ENCODE results near the gene SH3BGRL2.

The SH3BGRL2 gene

DNA sequence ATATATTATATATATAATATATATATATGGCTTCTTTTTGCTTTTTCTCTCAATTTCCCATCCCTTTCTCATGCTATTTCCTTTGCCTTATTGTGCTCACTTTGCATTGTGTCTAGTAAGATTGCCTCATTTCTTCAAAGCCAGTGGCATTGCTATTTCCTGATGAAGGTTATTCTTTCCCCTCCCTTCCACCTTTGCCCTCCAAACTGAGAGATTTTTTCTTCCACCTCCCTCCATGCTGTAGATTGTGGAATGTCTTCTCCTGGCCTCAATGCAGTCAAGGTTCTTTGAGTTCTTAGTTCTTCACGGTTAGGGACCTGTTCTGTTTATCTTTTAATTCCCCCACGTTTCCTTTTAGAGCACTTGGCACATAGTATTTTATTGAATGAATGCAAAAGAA, 17.2 kb downstream of the SH3BGRL2 start (continued):
- TF ChIP-seq ZNF350 (tag by site-specific recombination; IDR thresholded peaks at IDR 0.05) (no peak), GLIS2 (tag by site-specific recombination; IDR thresholded peaks at IDR 0.05) (no peak), SP7 (tag by site-specific recombination; IDR thresholded peaks at IDR 0.05) (no peak)

- H3K9me3 ChIP-seq (ENCODE audit: control insufficient read depth, insufficient read depth, low read depth, low read length), result no peaks in the 10 kb centered on the region
- TF ChIP-seq ZNF335 (tag by site-specific recombination; conservative IDR thresholded peaks at IDR 0.05) (no peak), ZNF768 (tag by site-specific recombination; IDR thresholded peaks at IDR 0.05) (no peak), ZNF157 (tag by site-specific recombination; IDR thresholded peaks at IDR 0.05) (no peak), ZNF571 (tag by site-specific recombination; IDR thresholded peaks at IDR 0.05) (no peak)
- H3K27ac ChIP-seq (ENCODE audit: extremely low read depth, low read depth, low read length), result no peak overlapping the region
- H3K4me1 ChIP-seq (ENCODE audit: control insufficient read depth, insufficient read depth, low read length), result 0 out of 2 replicates have a peak, but pooled peaks cover 7% of the 10 kb centered on the region
- no peaks in the 10 kb centered on the region for H3K36me3 ChIP-seq (ENCODE audit: control insufficient read depth in 2 of 2, insufficient read depth in 1 of 2, low read length in 2 of 2)
- H3K4me3 ChIP-seq (ENCODE audit: low read depth, low read length), result no peak overlapping the region
- ChIA-PET CTCF (interaction anchor here (0.7 to 1.6 kb wide), 5 partner anchors 16 to 219 kb away, joined by 4 to 6 read pairs (median 4); no protein-coding TSS in a partner anchor), POLR2A (interaction anchor here (1.1 kb wide), 1 partner anchor 18 kb away, joined by 3 read pairs; the partner anchor contains the start of gene SH3BGRL2)
These were observed 17.9 kb downstream of the SH3BGRL2 start for GRCh38 chr6:79649016-79649415.

- H3K36me3 ChIP-seq (ENCODE audit: control insufficient read depth in 2 of 2, insufficient read depth in 1 of 2, low read length in 2 of 2), result no peaks in the 10 kb centered on the region
- H3K4me3 ChIP-seq (ENCODE audit: low read depth, low read length), result no peak overlapping the region
- no peak overlapping the region for H3K27ac ChIP-seq (ENCODE audit: extremely low read depth, low read depth, low read length)
- CTCF ChIA-PET, result no interaction called here
- POLR2A ChIA-PET, result no interaction called here
- 0 out of 2 replicates have a peak, but pooled peaks cover 7% of the 10 kb centered on the region for H3K4me1 ChIP-seq (ENCODE audit: control insufficient read depth, insufficient read depth, low read length)
- no peaks in the 10 kb centered on the region for H3K9me3 ChIP-seq (ENCODE audit: control insufficient read depth, insufficient read depth, low read depth, low read length)
- no peak for TF ChIP-seq ZNF48 (tag by site-specific recombination; IDR thresholded peaks at IDR 0.05)
- TF ChIP-seq ZNF157 (tag by site-specific recombination; IDR thresholded peaks at IDR 0.05), result no peak
- no peak for TF ChIP-seq ZNF837 (tag by site-specific recombination; IDR thresholded peaks at IDR 0.05)
- TF ChIP-seq, protein P1, sequence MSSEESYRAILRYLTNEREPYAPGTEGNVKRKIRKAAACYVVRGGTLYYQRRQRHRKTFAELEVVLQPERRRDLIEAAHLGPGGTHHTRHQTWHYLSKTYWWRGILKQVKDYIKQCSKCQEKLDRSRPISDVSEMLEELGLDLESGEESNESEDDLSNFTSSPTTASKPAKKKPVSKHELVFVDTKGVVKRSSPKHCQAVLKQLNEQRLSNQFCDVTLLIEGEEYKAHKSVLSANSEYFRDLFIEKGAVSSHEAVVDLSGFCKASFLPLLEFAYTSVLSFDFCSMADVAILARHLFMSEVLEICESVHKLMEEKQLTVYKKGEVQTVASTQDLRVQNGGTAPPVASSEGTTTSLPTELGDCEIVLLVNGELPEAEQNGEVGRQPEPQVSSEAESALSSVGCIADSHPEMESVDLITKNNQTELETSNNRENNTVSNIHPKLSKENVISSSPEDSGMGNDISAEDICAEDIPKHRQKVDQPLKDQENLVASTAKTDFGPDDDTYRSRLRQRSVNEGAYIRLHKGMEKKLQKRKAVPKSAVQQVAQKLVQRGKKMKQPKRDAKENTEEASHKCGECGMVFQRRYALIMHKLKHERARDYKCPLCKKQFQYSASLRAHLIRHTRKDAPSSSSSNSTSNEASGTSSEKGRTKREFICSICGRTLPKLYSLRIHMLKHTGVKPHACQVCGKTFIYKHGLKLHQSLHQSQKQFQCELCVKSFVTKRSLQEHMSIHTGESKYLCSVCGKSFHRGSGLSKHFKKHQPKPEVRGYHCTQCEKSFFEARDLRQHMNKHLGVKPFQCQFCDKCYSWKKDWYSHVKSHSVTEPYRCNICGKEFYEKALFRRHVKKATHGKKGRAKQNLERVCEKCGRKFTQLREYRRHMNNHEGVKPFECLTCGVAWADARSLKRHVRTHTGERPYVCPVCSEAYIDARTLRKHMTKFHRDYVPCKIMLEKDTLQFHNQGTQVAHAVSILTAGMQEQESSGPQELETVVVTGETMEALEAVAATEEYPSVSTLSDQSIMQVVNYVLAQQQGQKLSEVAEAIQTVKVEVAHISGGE (tag by site-specific recombination; conservative IDR thresholded peaks at IDR 0.05; ENCODE audit: low read depth), result no peak
- TF ChIP-seq ZBTB8A (tag by site-specific recombination; IDR thresholded peaks at IDR 0.05), result no peak
- no peak for TF ChIP-seq REST (tag by site-specific recombination; IDR thresholded peaks at IDR 0.05)
- no peak for TF ChIP-seq ZNF645 (tag by site-specific recombination; IDR thresholded peaks at IDR 0.05)
- no peak for TF ChIP-seq OVOL3 (tag by site-specific recombination; IDR thresholded peaks at IDR 0.05)
- no peak for TF ChIP-seq ZNF660 (tag by site-specific recombination; IDR thresholded peaks at IDR 0.05)
- no peak for TF ChIP-seq SP2 (tag by site-specific recombination; IDR thresholded peaks at IDR 0.05)
- no peak for TF ChIP-seq ZNF394 (tag by site-specific recombination; IDR thresholded peaks at IDR 0.05; ENCODE audit: borderline replicate concordance)
- no peak for TF ChIP-seq ZNF23 (tag by site-specific recombination; IDR thresholded peaks at IDR 0.05; ENCODE audit: borderline replicate concordance)
- no peak for TF ChIP-seq ZNF202 (tag by site-specific recombination; IDR thresholded peaks at IDR 0.05; ENCODE audit: borderline replicate concordance)
- no peak for TF ChIP-seq INSM2 (tag by site-specific recombination; IDR thresholded peaks at IDR 0.05)
- no peak for TF ChIP-seq ZNF302 (tag by site-specific recombination; IDR thresholded peaks at IDR 0.05; ENCODE audit: low read depth)
- TF ChIP-seq, protein P2, sequence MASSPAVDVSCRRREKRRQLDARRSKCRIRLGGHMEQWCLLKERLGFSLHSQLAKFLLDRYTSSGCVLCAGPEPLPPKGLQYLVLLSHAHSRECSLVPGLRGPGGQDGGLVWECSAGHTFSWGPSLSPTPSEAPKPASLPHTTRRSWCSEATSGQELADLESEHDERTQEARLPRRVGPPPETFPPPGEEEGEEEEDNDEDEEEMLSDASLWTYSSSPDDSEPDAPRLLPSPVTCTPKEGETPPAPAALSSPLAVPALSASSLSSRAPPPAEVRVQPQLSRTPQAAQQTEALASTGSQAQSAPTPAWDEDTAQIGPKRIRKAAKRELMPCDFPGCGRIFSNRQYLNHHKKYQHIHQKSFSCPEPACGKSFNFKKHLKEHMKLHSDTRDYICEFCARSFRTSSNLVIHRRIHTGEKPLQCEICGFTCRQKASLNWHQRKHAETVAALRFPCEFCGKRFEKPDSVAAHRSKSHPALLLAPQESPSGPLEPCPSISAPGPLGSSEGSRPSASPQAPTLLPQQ (tag by site-specific recombination; IDR thresholded peaks at IDR 0.05), result no peak
- no peak for TF ChIP-seq BCL11B (tag by site-specific recombination; IDR thresholded peaks at IDR 0.05; ENCODE audit: low read depth)
These were observed 19.8 kb downstream of the SH3BGRL2 start for GRCh38 chr6:79650950-79651349.
